Measurements from ENCODE around the gene WDR17.

The WDR17 gene

GRCh38 chr4:176043838-176044588, 21.6 kb upstream of the WDR17 start:
- H3K27me3 ChIP-seq (ENCODE audit: insufficient read depth, low read length): no peaks in the 10 kb centered on the region
- no peaks in the 10 kb centered on the region for H3K36me3 ChIP-seq (ENCODE audit: insufficient read depth, low read depth, low read length)
- no peak overlapping the region for H3K4me3 ChIP-seq (ENCODE audit: low read length)
- H3K9me3 ChIP-seq (ENCODE audit: insufficient read depth, low read depth, low read length): no peaks in the 10 kb centered on the region; the same call in 1 of the 2 replicates
- H3K27ac ChIP-seq (ENCODE audit: low read length): no peak overlapping the region
- no peaks in the 10 kb centered on the region; the same call in 1 of the 2 replicates for H3K4me1 ChIP-seq (ENCODE audit: insufficient read depth, low read length)
- H3K9ac ChIP-seq (ENCODE audit: low read depth, low read length): no peak overlapping the region

- Histone ChIP-seq H3K27ac (ENCODE audit: low read length) (no peak overlapping the region), H3K9me3 (ENCODE audit: insufficient read depth, low read depth, low read length) (no peaks in the 10 kb centered on the region), H3K4me3 (ENCODE audit: low read length) (no peak overlapping the region), H3K36me3 (ENCODE audit: insufficient read depth, low read depth, low read length) (no peaks in the 10 kb centered on the region), H3K9ac (ENCODE audit: low read depth, low read length) (no peak overlapping the region), H3K4me1 (ENCODE audit: insufficient read depth, low read length) (no peaks in the 10 kb centered on the region; the same call in 1 of the 2 replicates), H3K27me3 (ENCODE audit: insufficient read depth, low read length) (no peaks in the 10 kb centered on the region)
Observed at GRCh38 chr4:176044589-176044951, 21.1 kb upstream of the WDR17 start.

DNA sequence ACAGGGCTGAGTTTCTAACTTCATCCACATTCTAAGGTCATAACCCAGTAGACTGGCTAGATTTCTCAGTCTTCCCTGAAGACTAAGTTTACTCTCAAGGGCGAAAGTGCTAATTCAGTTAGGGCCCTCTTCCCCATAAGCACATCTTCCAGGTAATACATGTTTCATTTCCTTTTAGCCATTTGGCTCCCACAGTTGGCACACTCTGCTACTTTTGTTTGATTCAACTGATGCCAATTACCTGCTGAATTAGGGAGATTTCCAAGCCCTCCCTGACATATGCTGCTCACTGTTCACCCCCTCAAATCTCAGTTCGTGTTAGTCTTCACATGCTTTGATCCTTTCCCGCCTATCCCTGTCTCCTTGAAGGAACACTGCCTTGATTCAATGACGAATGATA, 17.0 kb upstream of the WDR17 start:
- Histone ChIP-seq H3K4me3 (ENCODE audit: low read length) (no peak overlapping the region), H3K4me1 (ENCODE audit: insufficient read depth, low read length) (no peaks in the 10 kb centered on the region; the same call in 1 of the 2 replicates), H3K27ac (ENCODE audit: low read length) (no peak overlapping the region), H3K36me3 (ENCODE audit: insufficient read depth, low read depth, low read length) (no peaks in the 10 kb centered on the region), H3K9ac (ENCODE audit: low read depth, low read length) (no peak overlapping the region), H3K9me3 (ENCODE audit: insufficient read depth, low read depth, low read length) (no peaks in the 10 kb centered on the region), H3K27me3 (ENCODE audit: insufficient read depth, low read length) (no peaks in the 10 kb centered on the region)

DNA sequence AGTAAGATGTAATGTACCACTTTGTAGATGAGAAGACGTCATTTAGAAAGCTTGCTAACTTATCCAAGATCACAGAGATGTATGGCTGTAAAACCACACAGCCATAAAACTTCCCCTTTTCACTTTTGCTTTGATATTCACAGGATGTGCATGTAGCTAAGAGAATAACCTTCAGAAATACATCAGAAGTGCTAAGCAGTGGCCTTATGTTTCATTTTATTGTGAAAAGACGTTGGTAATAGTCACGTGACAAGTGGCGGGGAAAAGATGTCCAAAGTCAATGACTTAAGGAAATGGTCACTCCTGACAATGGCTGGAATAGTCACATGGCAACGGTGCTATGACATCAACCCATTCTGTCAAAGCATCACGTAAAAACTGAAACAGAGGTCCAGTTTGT, 12.9 kb upstream of the WDR17 start:
- Histone ChIP-seq H3K36me3 (ENCODE audit: insufficient read depth, low read depth, low read length) (no peaks in the 10 kb centered on the region), H3K27me3 (ENCODE audit: insufficient read depth, low read length) (no peaks in the 10 kb centered on the region), H3K4me1 (ENCODE audit: insufficient read depth, low read length) (no peaks in the 10 kb centered on the region), H3K9me3 (ENCODE audit: insufficient read depth, low read depth, low read length) (no peaks in the 10 kb centered on the region), H3K27ac (ENCODE audit: low read length) (no peak overlapping the region), H3K4me3 (ENCODE audit: low read length) (no peak overlapping the region), H3K9ac (ENCODE audit: low read depth, low read length) (no peak overlapping the region)

DNA sequence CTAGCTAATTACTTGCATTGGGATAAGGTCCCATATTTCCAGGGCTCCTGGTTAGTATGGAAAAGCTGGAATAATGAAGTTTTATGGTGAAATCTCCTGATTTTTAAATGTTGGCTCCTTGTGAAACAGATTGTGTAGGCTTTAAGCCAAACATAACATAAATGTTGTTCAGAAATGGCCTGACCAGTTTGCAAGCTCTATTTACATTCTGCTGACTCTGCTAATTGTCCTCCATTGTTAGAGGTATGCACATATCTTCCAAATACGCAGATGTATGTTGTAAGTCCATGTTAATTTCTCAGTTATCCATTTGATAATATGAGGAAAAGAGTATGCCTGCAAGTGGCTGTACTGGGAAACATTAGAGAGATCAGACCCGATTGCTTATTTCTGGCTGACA, 11.9 kb upstream of the WDR17 start:
- Histone ChIP-seq H3K9me3 (ENCODE audit: insufficient read depth, low read depth, low read length) (no peaks in the 10 kb centered on the region), H3K4me3 (ENCODE audit: low read length) (no peak overlapping the region), H3K9ac (ENCODE audit: low read depth, low read length) (no peak overlapping the region), H3K36me3 (ENCODE audit: insufficient read depth, low read depth, low read length) (no peaks in the 10 kb centered on the region), H3K27ac (ENCODE audit: low read length) (no peak overlapping the region), H3K4me1 (ENCODE audit: insufficient read depth, low read length) (no peaks in the 10 kb centered on the region), H3K27me3 (ENCODE audit: insufficient read depth, low read length) (no peaks in the 10 kb centered on the region)

GRCh38 chr4:176054942-176055341, 10.7 kb upstream of the WDR17 start:
- H3K4me1 ChIP-seq (ENCODE audit: insufficient read depth, low read length): no peaks in the 10 kb centered on the region
- H3K36me3 ChIP-seq (ENCODE audit: insufficient read depth, low read depth, low read length): no peaks in the 10 kb centered on the region
- H3K9ac ChIP-seq (ENCODE audit: low read depth, low read length): no peak overlapping the region
- H3K27ac ChIP-seq (ENCODE audit: low read length): no peak overlapping the region
- H3K27me3 ChIP-seq (ENCODE audit: insufficient read depth, low read length): no peaks in the 10 kb centered on the region
- H3K9me3 ChIP-seq (ENCODE audit: insufficient read depth, low read depth, low read length): no peaks in the 10 kb centered on the region
- H3K4me3 ChIP-seq (ENCODE audit: low read length): no peak overlapping the region

- Histone ChIP-seq H3K9me3 (ENCODE audit: insufficient read depth, low read depth, low read length) (no peaks in the 10 kb centered on the region), H3K4me1 (ENCODE audit: insufficient read depth, low read length) (no peaks in the 10 kb centered on the region; the same call in 1 of the 2 replicates), H3K4me3 (ENCODE audit: low read length) (no peak overlapping the region), H3K27ac (ENCODE audit: low read length) (no peak overlapping the region), H3K9ac (ENCODE audit: low read depth, low read length) (no peak overlapping the region), H3K36me3 (ENCODE audit: insufficient read depth, low read depth, low read length) (no peaks in the 10 kb centered on the region), H3K27me3 (ENCODE audit: insufficient read depth, low read length) (no peaks in the 10 kb centered on the region)
Observed at GRCh38 chr4:176063718-176064117, 1.9 kb upstream of the WDR17 start.

- Histone ChIP-seq H3K27ac (ENCODE audit: low read length) (no peak overlapping the region), H3K9ac (ENCODE audit: low read depth, low read length) (no peak overlapping the region), H3K36me3 (ENCODE audit: insufficient read depth, low read depth, low read length) (no peaks in the 10 kb centered on the region), H3K4me3 (ENCODE audit: low read length) (no peak overlapping the region), H3K4me1 (ENCODE audit: insufficient read depth, low read length) (no peaks in the 10 kb centered on the region; the same call in 1 of the 2 replicates), H3K9me3 (ENCODE audit: insufficient read depth, low read depth, low read length) (no peaks in the 10 kb centered on the region), H3K27me3 (ENCODE audit: insufficient read depth, low read length) (no peaks in the 10 kb centered on the region)
Observed at GRCh38 chr4:176064539-176064938, 1.1 kb upstream of the WDR17 start.

DNA sequence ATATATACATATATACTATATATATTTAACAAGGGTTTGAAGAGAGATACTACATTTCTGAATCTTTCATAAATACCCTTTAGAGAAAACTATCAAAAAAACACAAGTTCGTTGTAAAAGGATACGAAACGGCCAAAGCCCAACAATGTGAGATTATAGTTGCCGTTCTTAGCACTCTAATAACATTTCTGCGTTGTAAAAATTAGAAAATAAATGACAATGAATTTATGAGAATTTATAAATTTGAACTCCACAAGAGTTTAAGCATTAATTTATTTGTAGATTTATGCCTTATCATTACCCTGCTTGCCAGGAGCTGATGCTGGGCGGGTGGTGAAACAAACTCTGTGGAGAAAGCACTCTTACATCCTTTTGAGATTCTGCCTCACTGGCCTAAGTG, 1.1 kb downstream of the WDR17 start:
- Histone ChIP-seq H3K4me1 (ENCODE audit: insufficient read depth, low read length) (no peaks in the 10 kb centered on the region; the same call in 1 of the 2 replicates), H3K27me3 (ENCODE audit: insufficient read depth, low read length) (no peaks in the 10 kb centered on the region), H3K9me3 (ENCODE audit: insufficient read depth, low read depth, low read length) (no peaks in the 10 kb centered on the region), H3K27ac (ENCODE audit: low read length) (no peak overlapping the region), H3K9ac (ENCODE audit: low read depth, low read length) (no peak overlapping the region), H3K36me3 (ENCODE audit: insufficient read depth, low read depth, low read length) (no peaks in the 10 kb centered on the region), H3K4me3 (ENCODE audit: low read length) (peak overlapping the region; percentile 86; the same call in 1 of the 2 replicates)

GRCh38 chr4:176077561-176077960, 11.9 kb downstream of the WDR17 start:
- Histone ChIP-seq H3K27ac (ENCODE audit: low read length) (no peak overlapping the region), H3K9ac (ENCODE audit: low read depth, low read length) (no peak overlapping the region), H3K27me3 (ENCODE audit: insufficient read depth, low read length) (no peaks in the 10 kb centered on the region), H3K9me3 (ENCODE audit: insufficient read depth, low read depth, low read length) (no peaks in the 10 kb centered on the region), H3K4me1 (ENCODE audit: insufficient read depth, low read length) (no peaks in the 10 kb centered on the region), H3K36me3 (ENCODE audit: insufficient read depth, low read depth, low read length) (no peaks in the 10 kb centered on the region), H3K4me3 (ENCODE audit: low read length) (no peak overlapping the region)

- Histone ChIP-seq H3K4me1 (ENCODE audit: insufficient read depth, low read length) (no peaks in the 10 kb centered on the region), H3K36me3 (ENCODE audit: insufficient read depth, low read depth, low read length) (no peaks in the 10 kb centered on the region), H3K27ac (ENCODE audit: low read length) (no peak overlapping the region), H3K9ac (ENCODE audit: low read depth, low read length) (no peak overlapping the region), H3K9me3 (ENCODE audit: insufficient read depth, low read depth, low read length) (peaks cover 4% of the 10 kb centered on the region; the same call in 1 of the 2 replicates), H3K4me3 (ENCODE audit: low read length) (no peak overlapping the region), H3K27me3 (ENCODE audit: insufficient read depth, low read length) (no peaks in the 10 kb centered on the region)
Observed at GRCh38 chr4:176084769-176085168, 19.1 kb downstream of the WDR17 start.

- H3K27ac ChIP-seq (ENCODE audit: low read length): no peak overlapping the region
- H3K36me3 ChIP-seq (ENCODE audit: insufficient read depth, low read depth, low read length): no peaks in the 10 kb centered on the region
- no peak overlapping the region for H3K4me3 ChIP-seq (ENCODE audit: low read length)
- no peaks in the 10 kb centered on the region for H3K4me1 ChIP-seq (ENCODE audit: insufficient read depth, low read length)
- no peak overlapping the region for H3K9ac ChIP-seq (ENCODE audit: low read depth, low read length)
- H3K9me3 ChIP-seq (ENCODE audit: insufficient read depth, low read depth, low read length): peaks cover 15% of the 10 kb centered on the region
- H3K27me3 ChIP-seq (ENCODE audit: insufficient read depth, low read length): no peaks in the 10 kb centered on the region
Observed at GRCh38 chr4:176090115-176090514, 24.5 kb downstream of the WDR17 start.

Data from iPS-20b (cell line).